Ureter (tissue), 1 donor: Measurements from ENCODE around the gene PAPOLB. TPM values are rescaled to one million over a fixed set of nuclear protein-coding genes. Genes with fewer than 3 reads are reported as not detected.
A peak's percentile ranks its signal among the peaks of the same experiment; 100 is the strongest.
"Not testable (repeated sequence)": the region's sequence is repeated elsewhere in the genome, so short reads cannot be mapped to it uniquely, and the experiment has no call there.

ENCODE experiments used
- DNase-seq: peaks from one replicate; pipeline ENCODE4 v3.0.0-alpha.2; 2020; ENCODE audit warnings: low spot score
- total RNA-seq: library from RNA; stranded (reverse); gene quantifications from one replicate; pipeline ENCODE4 v1.2.4, GENCODE V29; 2023
- donor health status: DM: yes; HTN: yes; CAD: no.

PAPOLB gene
- 0.29 TPM for total RNA-seq

DNA sequence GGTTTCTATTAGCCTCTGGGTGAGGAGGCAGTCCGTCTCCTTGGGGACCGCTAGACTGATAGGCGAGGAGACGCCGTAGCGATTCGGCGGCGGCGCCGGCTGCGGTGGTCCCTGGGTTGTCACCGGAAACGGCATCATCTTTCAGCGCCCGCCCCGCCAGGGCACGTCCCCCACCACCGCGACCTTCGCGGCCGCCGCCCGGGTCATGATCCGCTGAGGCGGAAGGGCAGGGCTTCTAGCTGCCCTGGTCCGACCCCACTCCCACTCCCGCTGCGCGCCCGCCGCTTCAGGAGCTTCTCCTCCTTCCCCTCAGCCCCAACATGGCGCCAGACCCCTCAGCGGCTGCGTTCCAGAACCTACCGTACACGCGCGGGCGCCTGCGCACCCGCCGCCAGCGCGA is at the start of gene PAPOLB:
Gene PAPOLB, minus strand, starts transcription at position 358 of the 400 bp plus-strand sequence. Its CDS starts 220 bp downstream, at position 138.
- DNase-seq, result no peak

DNA sequence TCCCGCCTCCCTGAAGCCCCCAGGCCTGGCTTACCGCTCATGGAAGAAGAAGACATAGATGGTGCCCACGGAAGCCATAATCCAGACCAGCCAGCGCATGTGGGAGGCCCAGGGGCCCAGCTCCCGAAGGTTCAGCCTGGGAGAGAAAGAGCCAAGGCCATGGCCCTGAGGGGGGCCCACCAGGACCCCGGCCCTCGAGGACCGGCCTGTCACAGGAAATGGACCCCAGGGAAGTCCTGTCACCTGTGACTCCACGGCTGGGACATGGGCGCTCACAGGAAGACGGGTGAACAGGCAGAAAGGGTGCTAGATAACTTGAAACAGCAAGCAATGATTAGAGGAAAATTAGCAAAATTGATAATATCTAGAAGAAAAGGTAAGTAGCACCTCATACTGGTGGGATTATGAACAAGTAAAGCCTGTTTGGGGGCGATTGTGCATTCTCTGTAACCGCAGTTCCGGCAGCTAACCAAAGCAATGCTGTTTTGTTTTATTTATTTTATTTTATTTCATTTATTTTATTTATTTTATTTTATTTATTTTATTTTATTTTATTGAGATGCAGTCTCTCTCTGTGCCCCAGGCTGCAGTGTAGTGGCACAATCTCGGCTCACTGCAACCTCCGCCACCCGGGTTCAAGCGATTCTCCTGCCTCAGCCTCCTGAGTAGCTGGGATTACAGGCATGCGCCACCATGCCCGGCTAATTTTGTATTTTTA is 49.4 kb upstream of the PAPOLB start:
- no peak for DNase-seq

DNA sequence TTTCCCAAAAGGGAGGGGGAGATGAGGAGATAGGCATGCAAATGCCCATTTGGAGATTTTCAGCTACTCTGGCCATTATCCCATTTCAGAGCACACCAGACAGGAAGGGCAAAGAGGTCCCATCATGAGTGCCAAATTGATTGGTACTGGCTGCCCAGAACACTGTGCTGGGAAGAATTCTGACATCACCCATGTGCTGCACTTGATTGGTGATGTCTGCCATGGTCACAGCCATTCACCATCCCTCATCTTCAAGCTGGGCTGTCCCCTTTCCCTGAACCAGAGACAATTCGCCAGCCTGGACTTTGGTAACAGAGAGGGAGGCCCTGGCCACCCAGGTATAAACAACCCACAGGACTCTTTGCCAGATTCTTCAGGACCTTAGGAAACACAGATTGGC is 44.9 kb upstream of the PAPOLB start:
- no peak for DNase-seq

DNA sequence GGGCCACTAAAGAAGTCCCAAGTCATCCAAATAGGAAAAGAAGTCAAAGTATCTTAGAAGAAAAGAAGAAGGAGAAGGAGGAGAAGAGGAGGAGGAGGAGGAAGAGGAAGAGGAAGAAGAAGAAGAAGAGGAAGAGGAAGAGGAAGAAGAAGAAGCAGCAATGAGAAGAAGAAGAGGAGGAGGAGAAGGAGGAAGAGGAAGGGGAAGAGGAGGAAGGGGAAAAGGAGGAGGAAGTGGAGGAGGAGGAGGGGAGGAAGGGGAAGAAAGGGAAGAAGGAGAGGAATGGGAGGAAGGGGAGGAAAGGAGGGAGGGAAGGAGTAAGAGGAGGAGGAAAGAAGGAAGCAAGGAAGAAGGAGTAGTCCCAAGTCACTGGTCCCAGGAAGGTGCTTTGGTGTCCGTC is 43.3 kb upstream of the PAPOLB start:
- DNase-seq, result no peak

DNA sequence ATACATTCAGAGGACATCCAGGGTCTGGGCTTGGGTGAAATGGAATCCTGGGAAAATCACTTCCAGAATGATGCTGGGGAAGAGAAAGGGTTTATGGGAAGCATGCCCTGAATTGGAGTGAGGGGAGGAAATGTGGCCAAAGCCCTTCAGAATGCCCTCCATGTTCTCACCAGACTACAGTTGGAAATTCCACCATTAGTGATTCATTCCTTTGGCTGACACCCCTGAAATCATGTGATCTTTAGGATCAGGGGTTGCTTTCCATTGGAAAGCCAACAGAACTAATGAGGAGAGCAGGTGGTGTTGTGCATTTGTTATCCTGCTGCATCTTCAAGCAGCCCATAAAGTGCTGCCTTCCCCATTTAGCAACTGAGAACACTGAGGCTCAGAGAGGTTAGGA is 42.5 kb upstream of the PAPOLB start:
- DNase-seq, result no peak

DNA sequence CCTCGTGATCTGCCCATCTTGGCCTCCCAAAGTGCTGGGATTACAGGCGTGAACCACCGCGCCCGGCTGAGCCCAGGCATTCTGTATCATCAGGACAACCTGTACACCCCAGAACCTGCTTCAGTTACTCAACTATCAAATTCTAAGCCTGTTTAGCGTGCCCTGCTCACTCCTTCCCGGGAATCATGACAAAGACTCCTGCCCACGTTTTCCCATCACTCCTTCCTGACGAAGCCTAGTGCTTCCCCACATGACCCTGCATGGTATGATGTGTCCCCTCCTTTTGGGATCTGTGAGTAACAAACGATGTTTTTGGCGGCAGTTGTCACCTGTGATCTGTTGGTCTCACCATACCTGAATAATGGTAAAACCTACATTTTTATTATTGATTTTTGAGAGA is 33.9 kb upstream of the PAPOLB start:
- no peak for DNase-seq

DNA sequence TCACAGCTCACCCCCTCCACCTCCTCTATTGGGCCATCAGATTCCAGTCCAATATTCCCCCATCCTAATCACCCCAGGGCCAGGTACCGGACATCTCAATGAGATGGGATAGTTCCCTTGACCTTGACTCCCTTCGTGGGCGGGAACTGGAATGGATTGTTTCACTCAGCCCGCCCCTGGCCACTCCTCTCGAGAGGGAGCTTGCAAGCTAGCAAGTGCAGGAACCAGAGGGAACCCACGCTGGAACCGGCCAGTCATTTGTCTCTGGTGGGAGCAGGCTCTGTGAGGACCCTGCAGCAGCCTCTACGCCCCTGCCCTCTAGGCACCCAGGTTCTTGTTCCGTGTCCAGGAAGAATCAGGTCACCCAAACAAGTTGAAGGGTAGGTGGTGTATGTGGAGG is 32.7 kb upstream of the PAPOLB start:
- DNase-seq, result no peak

DNA sequence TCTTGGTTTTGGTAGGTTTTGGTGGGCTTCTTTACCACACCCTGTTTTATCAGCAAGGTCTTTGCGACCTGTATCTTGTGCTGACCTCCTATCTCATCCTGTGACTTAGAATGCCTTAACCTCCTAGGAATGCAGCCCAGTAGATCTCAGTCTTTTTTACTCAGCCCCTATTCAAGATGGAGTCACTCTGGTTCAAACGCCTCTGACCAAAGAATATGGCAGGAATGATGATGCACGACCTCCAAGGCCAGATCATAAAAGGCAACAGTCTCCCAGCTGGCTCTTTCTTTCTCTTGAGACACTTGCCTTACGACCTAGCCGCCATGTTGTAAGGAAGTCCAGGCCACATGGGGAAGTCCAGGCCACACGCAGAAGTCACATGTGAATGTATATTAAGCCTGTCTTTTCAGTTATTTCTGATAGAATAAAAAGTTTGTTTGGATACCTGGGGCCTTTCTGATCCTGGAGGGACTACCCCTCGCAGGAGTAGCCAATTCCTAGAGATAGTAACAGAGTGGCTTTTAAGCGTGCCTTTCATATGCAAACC is 32.2 kb upstream of the PAPOLB start:
- DNase-seq, result no peak

DNA sequence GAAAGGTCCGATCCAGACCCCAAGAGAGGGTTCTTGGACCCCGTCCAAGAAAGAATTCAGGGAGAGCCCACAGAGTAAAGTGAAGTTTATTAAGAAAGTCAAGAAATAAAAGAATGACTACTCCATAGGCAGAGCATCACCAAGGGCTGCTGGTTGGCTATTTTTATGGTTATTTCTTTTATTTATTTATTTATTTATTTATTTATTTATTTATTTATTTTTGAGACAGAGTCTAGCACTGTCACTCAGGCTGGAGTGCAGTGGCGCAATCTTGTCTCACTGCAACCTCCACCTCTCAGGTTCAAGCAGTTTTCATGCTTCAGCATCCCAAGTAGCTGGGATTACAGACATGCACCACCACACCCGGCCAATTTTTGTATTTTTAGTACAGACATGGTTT is 31.4 kb upstream of the PAPOLB start:
- not testable (repeated sequence) for DNase-seq

DNA sequence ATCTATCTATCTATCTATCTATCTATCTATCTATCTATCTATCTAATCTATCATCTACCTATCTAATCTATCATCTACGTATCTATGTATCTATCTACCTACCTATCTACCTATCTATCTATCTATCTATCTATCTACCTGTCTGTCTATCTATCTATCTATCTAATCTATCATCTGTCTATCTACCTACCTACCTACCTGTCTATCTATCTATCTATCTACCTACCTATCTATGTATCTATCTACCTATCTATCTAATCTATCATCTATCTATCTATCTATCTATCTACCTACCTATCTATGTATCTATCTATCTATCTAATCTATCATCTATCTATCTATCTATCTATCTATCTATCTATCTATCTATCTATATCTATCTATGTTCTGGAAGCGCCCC is 29.7 kb upstream of the PAPOLB start:
- not testable (repeated sequence) for DNase-seq

DNA sequence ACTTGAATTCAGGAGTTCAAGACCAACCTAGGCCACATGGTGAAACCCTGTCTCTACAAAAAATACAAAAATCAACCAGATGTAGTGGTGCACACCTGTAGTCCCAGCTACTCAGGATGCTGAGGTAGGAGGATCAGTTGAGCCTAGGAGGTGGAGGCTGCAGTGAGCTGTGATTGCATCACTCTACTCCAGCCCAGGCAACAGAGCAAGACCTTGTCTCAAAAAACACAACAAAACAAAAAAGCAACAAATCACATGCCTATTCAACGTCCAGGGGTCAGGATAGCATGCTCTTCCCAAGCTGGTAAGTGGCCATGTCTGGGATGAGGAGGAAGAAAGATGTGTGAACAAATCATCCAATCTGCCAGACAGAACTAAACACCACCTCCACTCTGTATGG is 27.9 kb upstream of the PAPOLB start:
- DNase-seq, result no peak

DNA sequence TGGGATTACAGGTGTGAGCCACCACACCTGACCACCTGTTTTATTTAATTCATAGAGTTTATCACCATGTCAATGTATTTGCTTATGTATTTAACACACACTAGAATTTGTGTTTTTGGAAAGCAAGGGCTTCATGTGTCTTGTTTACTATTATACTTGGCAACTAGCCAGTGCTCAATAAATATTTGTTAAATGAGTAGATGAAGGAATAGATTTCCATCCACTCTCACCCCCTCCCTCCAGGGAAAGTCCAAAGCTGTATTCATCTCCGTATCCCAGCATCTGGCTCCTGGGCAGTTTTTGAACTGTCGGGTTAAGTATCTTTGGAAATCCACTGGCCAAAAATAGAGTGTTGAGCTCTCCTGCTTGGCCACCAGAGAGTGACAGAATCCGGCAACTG is 26.3 kb upstream of the PAPOLB start:
- DNase-seq, result no peak

DNA sequence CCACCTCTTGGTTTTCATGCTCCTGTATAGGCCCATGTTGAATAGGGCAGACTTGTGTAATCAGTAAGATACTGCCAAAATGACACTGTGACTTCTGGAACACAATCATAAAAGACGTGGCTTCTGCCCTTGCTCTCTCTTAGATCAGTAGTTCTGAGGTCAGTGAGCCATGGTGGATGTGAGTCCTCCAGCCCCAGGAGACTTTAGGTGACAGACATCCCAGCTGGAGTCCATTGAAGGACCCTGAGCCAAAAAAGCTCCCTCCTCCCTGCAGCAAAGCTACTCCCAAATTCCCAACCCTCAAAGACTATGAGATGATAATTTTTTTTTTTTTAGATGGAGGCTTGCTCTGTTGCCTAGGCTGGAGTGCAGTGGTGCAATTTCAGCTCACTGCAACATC is 24.8 kb upstream of the PAPOLB start:
- no peak for DNase-seq

DNA sequence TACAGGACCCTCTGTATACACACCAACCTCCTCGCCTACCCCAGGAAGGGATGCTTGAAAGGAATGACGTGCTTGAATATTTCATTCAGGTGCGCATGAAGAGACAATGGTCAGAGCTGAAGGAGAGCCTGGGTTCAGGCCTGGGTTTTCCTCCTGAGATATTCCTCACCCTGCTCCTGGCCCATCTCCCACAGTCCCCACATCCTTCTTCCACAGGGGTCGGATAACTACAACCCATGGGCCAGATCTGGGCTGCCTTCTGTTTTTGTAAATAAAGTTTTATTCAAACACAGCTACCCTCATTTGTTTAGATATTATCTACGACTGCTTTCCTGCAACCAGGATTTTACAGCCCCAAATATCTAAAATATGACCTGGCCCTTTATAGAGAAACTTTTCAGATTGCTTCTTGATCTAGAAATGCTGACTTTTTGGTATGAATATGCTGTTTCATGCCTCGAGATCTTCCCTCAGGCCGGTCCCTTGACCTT is 23.5 kb upstream of the PAPOLB start:
- DNase-seq, result no peak

DNA sequence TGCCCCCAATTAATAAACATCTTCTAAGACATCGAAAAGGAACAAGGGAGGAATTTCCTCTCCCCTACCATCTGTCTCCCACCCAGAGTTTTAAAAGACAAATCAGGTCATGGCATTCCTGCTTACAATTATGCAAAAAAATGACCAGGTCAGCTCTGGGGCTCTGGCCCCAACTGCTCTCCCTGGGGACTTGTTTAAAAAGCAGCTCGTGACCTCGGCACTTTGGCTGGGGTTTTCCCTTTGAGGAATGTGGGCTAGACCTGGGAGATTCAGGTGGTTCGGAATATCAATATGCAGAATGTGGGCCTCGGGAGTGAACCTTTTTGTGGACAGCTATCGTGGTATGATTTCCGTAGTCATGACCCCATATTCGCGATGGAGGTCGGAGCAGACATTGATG is 22.3 kb upstream of the PAPOLB start:
- DNase-seq, result no peak

DNA sequence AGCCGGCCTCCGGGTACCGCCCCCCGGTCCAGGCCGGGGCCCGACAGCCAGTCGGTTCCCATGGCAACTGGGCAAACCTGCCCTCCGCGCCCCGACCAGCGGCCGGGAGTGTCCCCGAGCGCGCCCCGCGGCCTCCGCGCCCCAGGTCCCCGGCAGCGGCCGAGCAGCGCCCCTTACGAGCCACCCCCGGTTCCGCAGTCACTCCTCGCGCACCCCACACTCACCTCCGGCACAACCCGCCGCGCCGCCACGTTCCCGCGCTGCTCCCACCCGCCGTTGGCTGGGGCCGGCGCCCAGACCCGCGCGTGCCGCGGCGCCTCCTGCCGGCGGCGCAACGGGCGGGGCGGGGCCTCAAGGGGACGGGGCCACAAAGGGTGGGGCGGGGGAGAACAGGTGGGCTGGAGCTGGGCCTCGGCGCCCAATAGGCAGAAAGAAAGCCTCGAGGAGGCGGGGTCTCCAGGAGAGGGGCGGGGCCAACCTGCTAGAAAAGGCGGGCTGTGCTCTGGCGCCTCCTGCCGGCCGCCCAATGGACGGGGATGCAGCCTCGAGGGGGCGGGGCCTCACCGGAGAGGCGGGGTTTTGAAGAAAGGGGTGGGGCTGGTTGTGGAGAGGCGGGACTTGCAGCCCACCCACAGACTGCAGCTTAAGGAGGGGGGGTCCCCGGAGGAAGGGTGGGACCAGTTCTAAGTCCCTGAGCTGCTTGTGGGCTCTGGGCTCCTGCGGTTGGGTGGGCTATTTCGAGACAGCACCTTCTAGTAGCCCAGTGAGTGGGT is 21.7 kb upstream of the PAPOLB start, which contains the start of gene RADIL:
Gene RADIL, minus strand, starts transcription at position 345 of the 773 bp plus-strand sequence. CDS start 5,577 bp downstream, outside the sequence.
- peak; percentile 91 for DNase-seq

DNA sequence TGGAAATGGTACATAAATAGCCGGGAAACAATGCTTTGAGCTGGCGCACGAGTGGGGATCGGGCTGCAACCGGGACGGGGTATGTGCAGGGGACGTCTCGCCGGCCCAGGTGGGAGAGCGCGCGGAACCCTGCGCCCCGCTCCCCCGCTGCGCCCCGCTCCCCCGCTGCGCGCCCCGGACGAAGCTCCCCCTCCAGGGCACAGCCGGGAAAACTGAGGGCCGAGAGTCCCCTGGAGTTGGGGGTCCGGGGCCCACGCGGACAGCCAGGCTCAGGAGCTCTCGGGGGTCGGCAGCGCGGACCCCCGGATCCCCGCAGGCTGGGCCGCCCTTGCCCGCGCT is 21.2 kb upstream of the PAPOLB start:
- DNase-seq, result no peak

DNA sequence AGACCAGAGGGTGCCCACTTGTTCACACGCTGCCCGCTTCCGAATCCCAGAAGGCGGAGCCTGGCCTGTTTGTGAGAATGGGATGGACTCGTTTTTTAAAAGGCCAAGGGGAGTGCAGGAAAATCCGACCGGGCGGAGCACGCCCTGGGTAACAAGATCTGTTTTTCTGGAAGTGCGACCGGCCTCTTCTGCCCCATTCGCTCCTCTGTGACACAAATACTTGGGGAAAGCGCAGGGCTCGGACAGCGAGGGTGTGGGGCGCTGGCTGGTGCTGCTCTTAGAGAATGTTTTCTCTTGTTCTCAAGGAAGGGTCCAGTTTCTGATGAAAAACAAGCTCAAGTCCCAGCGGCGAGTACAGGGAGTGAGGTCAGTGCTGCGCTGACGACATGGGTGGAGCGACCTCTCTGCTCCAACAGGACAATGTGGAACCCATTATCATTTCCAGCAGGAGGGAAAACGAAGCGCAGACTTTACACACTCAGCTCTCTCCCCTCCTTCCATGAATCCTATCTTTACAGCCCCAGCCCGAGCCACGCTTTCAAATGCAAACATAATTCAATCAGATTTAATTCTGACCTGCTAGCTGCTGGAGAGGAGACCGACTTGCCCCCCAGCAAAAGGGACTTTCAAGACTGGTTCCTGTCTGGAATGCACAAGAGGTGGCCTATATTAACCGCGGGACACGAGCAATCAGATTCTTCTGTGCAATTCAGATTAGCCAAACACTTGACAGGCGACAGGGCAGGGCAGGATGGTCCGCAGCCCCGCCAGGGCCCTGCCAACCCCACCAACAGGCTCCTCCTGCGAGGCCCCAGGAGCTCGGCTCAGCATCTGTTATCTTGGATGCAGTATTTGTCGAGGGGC is 20.6 kb upstream of the PAPOLB start:
- DNase-seq, result peak; percentile 64

DNA sequence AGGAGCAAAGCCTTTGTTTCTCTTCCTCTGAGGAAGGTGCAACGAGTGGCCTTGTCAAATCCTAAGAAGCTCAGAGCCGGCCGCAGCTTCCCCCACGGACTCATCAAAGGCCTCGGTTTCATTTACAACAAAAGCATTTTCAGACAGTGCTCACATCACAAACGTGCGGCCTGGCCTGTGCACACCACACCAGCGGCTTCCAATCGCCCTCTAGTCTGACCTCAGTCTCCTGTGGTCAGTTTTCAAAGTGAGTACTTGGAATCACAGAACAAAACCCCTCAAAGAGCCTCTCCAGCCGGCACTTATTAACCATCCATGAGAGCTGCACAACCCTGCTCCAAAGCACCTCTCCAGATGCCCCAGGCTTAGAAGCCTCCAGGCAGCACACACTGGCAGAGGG is 18.4 kb upstream of the PAPOLB start:
- no peak for DNase-seq

DNA sequence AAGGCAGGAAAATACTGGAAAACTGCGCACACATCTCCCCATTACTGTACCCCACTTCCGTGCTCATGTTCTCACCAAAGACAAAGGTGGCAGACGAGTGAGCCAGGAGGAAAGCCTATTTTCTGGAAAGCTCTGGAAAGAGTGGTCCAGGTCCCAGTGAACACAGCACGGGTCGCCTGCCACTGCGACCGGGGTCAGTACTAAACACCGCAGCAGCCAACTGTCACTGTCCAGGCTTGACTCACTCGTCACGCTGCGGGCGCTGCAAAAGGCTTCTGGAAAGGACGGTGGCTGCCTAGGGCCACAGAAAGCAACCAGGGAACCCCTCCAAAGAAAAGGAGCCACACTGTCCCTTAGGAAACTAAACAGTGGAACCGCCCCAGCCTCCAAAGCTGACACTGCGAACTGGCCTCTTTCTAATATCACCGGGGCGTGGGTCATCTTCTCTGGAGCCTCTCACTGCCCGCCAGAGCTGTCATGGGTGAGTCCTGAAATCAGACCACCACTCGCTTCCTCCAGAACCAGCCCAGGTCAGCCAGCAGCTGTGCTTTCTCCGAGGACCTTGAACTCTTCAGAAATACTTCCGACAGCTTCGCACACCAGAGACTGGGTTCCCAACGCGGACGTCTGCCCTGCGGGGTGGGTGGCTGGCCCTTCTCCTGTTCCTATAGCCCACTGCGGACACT is 17.7 kb upstream of the PAPOLB start:
- DNase-seq, result no peak
